GM19023 (cell line): ENCODE measurements around the gene ARAP1.

Source experiments
- ATAC-seq: cut with Tn5 transposase; IDR thresholded peaks from one replicate; pipeline ENCODE4 v1.9.1; 2021; ENCODE audit warnings: mild to moderate bottlenecking, moderate library complexity; ENCODE audit not compliant: unreplicated experiment

The ARAP1 gene

GRCh38 chr11:72780296-72781062 lies 28.3 kb upstream of the ARAP1 start:
- no peak for ATAC-seq

- no peak for ATAC-seq
Observed at GRCh38 chr11:72779495-72780128, 27.4 kb upstream of the ARAP1 start.

GRCh38 chr11:72778535-72779494 lies 26.6 kb upstream of the ARAP1 start:
- ATAC-seq: no peak

GRCh38 chr11:72777755-72778278 lies 25.6 kb upstream of the ARAP1 start:
- no peak for ATAC-seq

- ATAC-seq: no peak
Observed at GRCh38 chr11:72776844-72777754, 24.9 kb upstream of the ARAP1 start.

GRCh38 chr11:72776117-72776843 lies 24.1 kb upstream of the ARAP1 start:
- ATAC-seq: no peak

- ATAC-seq: no peak
Observed at GRCh38 chr11:72775288-72776110, 23.3 kb upstream of the ARAP1 start.

- ATAC-seq: no peak
Observed at GRCh38 chr11:72774499-72774898, 22.3 kb upstream of the ARAP1 start.

GRCh38 chr11:72773696-72774095 lies 21.5 kb upstream of the ARAP1 start:
- ATAC-seq: no peak

- ATAC-seq: no peak
Observed at GRCh38 chr11:72773291-72773690, 21.1 kb upstream of the ARAP1 start.

- no peak for ATAC-seq
Observed at GRCh38 chr11:72772059-72772458, 19.9 kb upstream of the ARAP1 start.

- no peak for ATAC-seq
Observed at GRCh38 chr11:72771507-72771906, 19.3 kb upstream of the ARAP1 start.

- no peak for ATAC-seq
Observed at GRCh38 chr11:72770799-72771198, 18.6 kb upstream of the ARAP1 start.

- no peak for ATAC-seq
Observed at GRCh38 chr11:72769680-72770079, 17.5 kb upstream of the ARAP1 start.

- no peak for ATAC-seq
Observed at GRCh38 chr11:72768581-72768980, 16.4 kb upstream of the ARAP1 start.

- no peak for ATAC-seq
Observed at GRCh38 chr11:72767203-72768062, 15.2 kb upstream of the ARAP1 start.

- no peak for ATAC-seq
Observed at GRCh38 chr11:72766152-72766902, 14.1 kb upstream of the ARAP1 start.
